Keratinocyte (primary cell): ENCODE data around the gene ZBTB33. TPM values are rescaled to one million over a fixed set of nuclear protein-coding genes. Genes with fewer than 3 reads are reported as not detected.

Source experiments
- DNase-seq: peaks from one replicate; pipeline ENCODE4 v3.0.0-alpha.2; 2011; ENCODE audit warnings: low read depth, missing footprints, low spot score
- FAIRE-seq: peaks from 2 replicates; lab custom pipeline; 2011; peaks lifted over from hg19 to GRCh38; lab: Jason Lieb, UNC
- H2AFZ ChIP-seq: 2 replicates; pipeline ENCODE4 v1.6.0; 2012; ENCODE audit warnings: low read length, control low read depth, inconsistent platforms; ENCODE audit not compliant: control insufficient read depth
- H3K27ac ChIP-seq: 2 replicates; pipeline ENCODE4 v1.5.1; 2011; ENCODE audit warnings: low read length; ENCODE audit not compliant: control insufficient read depth, insufficient read depth
- H3K27me3 ChIP-seq: 3 replicates; pipeline ENCODE4 v1.6.0; 2011; ENCODE audit warnings: low read length; ENCODE audit not compliant: control insufficient read depth, insufficient read depth; ENCODE audit errors: extremely low read depth
- H3K36me3 ChIP-seq, 2 experiments: 2 replicates in 1 of 2; 3 replicates in 1 of 2; pipeline ENCODE4 v1.5.1; 2011; ENCODE audit warnings: low read length in 2 of 2, mild to moderate bottlenecking in 1 of 2; ENCODE audit not compliant: control insufficient read depth in 2 of 2, insufficient read depth in 2 of 2; ENCODE audit errors: extremely low read depth in 1 of 2
- H3K4me1 ChIP-seq: 3 replicates; pipeline ENCODE4 v1.5.1; 2011; ENCODE audit warnings: low read length; ENCODE audit not compliant: control insufficient read depth, insufficient read depth; ENCODE audit errors: extremely low read depth
- H3K4me2 ChIP-seq: 3 replicates; pipeline ENCODE4 v1.6.0; 2011; ENCODE audit warnings: low read depth, low read length; ENCODE audit not compliant: control insufficient read depth, insufficient read depth; ENCODE audit errors: extremely low read depth
- H3K4me3 ChIP-seq, 3 experiments: fragments of 200-600 bp in 1 of 3; sonication (generic) in 1 of 3; 2 replicates in 2 of 3; 3 replicates in 1 of 3; pipeline ENCODE4 v1.5.1; 2011 to 2016; ENCODE audit warnings: low read length in 3 of 3, mild to moderate bottlenecking in 3 of 3, control low read depth in 2 of 3, inconsistent platforms in 1 of 3, low read depth in 1 of 3, mixed read lengths in 1 of 3, mixed run types in 1 of 3, moderate library complexity in 1 of 3; ENCODE audit not compliant: control insufficient read depth in 2 of 3, insufficient read depth in 2 of 3; ENCODE audit errors: extremely low read depth in 1 of 3
- H3K79me2 ChIP-seq: 2 replicates; pipeline ENCODE4 v1.6.0; 2012; ENCODE audit warnings: low read length; ENCODE audit not compliant: control insufficient read depth, insufficient read depth
- H3K9ac ChIP-seq: 3 replicates; pipeline ENCODE4 v1.6.0; 2011; ENCODE audit warnings: low read length; ENCODE audit not compliant: control insufficient read depth, insufficient read depth; ENCODE audit errors: extremely low read depth
- H3K9me1 ChIP-seq: 3 replicates; pipeline ENCODE4 v1.6.0; 2011; ENCODE audit warnings: low read length; ENCODE audit not compliant: control insufficient read depth, insufficient read depth; ENCODE audit errors: extremely low read depth
- H3K9me3 ChIP-seq: 2 replicates; pipeline ENCODE4 v1.5.1; 2012; ENCODE audit warnings: low read depth, low read length; ENCODE audit not compliant: control insufficient read depth
- H4K20me1 ChIP-seq: 3 replicates; pipeline ENCODE4 v1.6.0; 2011; ENCODE audit warnings: low read length; ENCODE audit not compliant: control insufficient read depth, insufficient read depth; ENCODE audit errors: extremely low read depth
- CTCF ChIP-seq, 3 experiments: IDR thresholded peaks in 1 of 3; conservative IDR thresholded peaks in 1 of 3; optimal IDR thresholded peaks in 1 of 3; 2 replicates in 2 of 3; 3 replicates in 1 of 3; pipeline versions ENCODE3 to v1.5.1; 2011; ENCODE audit warnings: low read length in 3 of 3, mild to moderate bottlenecking in 3 of 3, moderate library complexity in 2 of 3, control low read depth in 1 of 3, inconsistent platforms in 1 of 3; ENCODE audit not compliant: insufficient read depth in 2 of 3; ENCODE audit errors: extremely low read depth in 1 of 3
- EZH2 ChIP-seq: IDR thresholded peaks from one replicate; pipeline ENCODE4 v1.6.1; 2012; ENCODE audit warnings: inconsistent platforms, mild to moderate bottlenecking, low read length, moderate library complexity
- dilution Hi-C: fragments of 300-500 bp; cut with MboI; formaldehyde crosslinking; loops from one replicate; pipeline ENCODE4 v1.7.0; 2020; ENCODE audit warnings: low sequenced_read_pairs; ENCODE audit not compliant: extremely low pct_ligation_motif_present
- polyA plus RNA-seq, 5 experiments: library from polyadenylated mRNA; depleted of rRNA in 3 of 5; stranded (reverse) in 3 of 5; stranded (forward) in 1 of 5; unstranded in 1 of 5; fragments of >200 nt; gene quantifications; 1 replicate in 1 of 5; 2 replicates in 3 of 5; 3 replicates in 1 of 5; pipeline versions ENCODE4 v1.2.1 to v1.2.3, GENCODE V29; 2011 to 2012; ENCODE audit warnings: missing spikeins in 2 of 5, low read depth in 1 of 5, low replicate concordance in 1 of 5

ZBTB33 gene
- polyA plus RNA-seq, 1 donor (not counting 4 experiments of a cell fraction or from before 2014, with no cell fraction given) = 13.4 TPM

- peak overlapping the region; percentile 60 for H3K27ac ChIP-seq
- no peak for FAIRE-seq
- H4K20me1 ChIP-seq = no peaks in the 10 kb centered on the region
- peak overlapping the region; percentile 83 for H3K9ac ChIP-seq
- no peak for TF ChIP-seq CTCF (optimal IDR thresholded peaks at IDR 0.05 in 1 of 3, IDR thresholded peaks at IDR 0.05 in 1 of 3, conservative IDR thresholded peaks at IDR 0.05 in 1 of 3; ENCODE audit: extremely low read depth in 1 of 3, insufficient read depth in 2 of 3, low read length in 3 of 3)
- no peak for TF ChIP-seq EZH2
- H2AFZ ChIP-seq = peak overlapping the region; percentile 52
- dilution Hi-C loops = no loop called here
- no peaks in the 10 kb centered on the region for H3K27me3 ChIP-seq
- H3K9me3 ChIP-seq = no peaks in the 10 kb centered on the region
- no peak for DNase-seq
- H3K36me3 ChIP-seq = peaks cover 0 to 1% of the 10 kb centered on the region in 2 experiments
- peaks cover 15% of the 10 kb centered on the region for H3K79me2 ChIP-seq
- no peaks in the 10 kb centered on the region for H3K9me1 ChIP-seq
- no peaks in the 10 kb centered on the region for H3K4me1 ChIP-seq
- H3K4me3 ChIP-seq = peak overlapping the region; percentile 63 to 84 (median 74)
- H3K4me2 ChIP-seq = peak overlapping the region; percentile 80
These were observed 929 bp downstream of the ZBTB33 start for GRCh38 chrX:120251471-120252011.

GRCh38 chrX:120253784-120254183 is 3.2 kb downstream of the ZBTB33 start:
- DNase-seq (no peak), FAIRE-seq (no peak)
- Histone ChIP-seq H3K9ac (no peak overlapping the region), H3K79me2 (peaks cover 15% of the 10 kb centered on the region), H3K4me2 (no peak overlapping the region), H4K20me1 (no peaks in the 10 kb centered on the region), H3K27ac (no peak overlapping the region), H3K9me1 (no peaks in the 10 kb centered on the region), H3K36me3 (peaks cover 0 to 1% of the 10 kb centered on the region in 2 experiments), H2AFZ (no peak overlapping the region), H3K9me3 (no peaks in the 10 kb centered on the region), H3K27me3 (no peaks in the 10 kb centered on the region), H3K4me3 (no peak overlapping the region), H3K4me1 (no peaks in the 10 kb centered on the region)
- no peak for TF ChIP-seq CTCF (optimal IDR thresholded peaks at IDR 0.05 in 1 of 3, IDR thresholded peaks at IDR 0.05 in 1 of 3, conservative IDR thresholded peaks at IDR 0.05 in 1 of 3; ENCODE audit: extremely low read depth in 1 of 3, insufficient read depth in 2 of 3, low read length in 3 of 3)
- no peak for TF ChIP-seq EZH2
- dilution Hi-C loops = no loop called here
